Motor neuron (in vitro differentiated cells): ENCODE measurements around the gene CDK11A. TPM values are rescaled to one million over a fixed set of nuclear protein-coding genes. Genes with fewer than 3 reads are reported as not detected.
"Not testable (repeated sequence)": the region's sequence is repeated elsewhere in the genome, so short reads cannot be mapped to it uniquely, and the experiment has no call there.

ENCODE experiments used
- ATAC-seq, 8 experiments: fragments of 200-7000 bp; cut with Tn5 transposase; replicated peaks in 6 of 8; 2 replicates each; pipeline ENCODE4 v1.8.0; 2021; ENCODE audit warnings: mild to moderate bottlenecking in 8 of 8, moderate library complexity in 8 of 8
- H3K27ac ChIP-seq, 2 donors: fragments of 250-450 bp; sonication (Bioruptor Pico); 2 replicates each; pipeline ENCODE4 v1.9.0; 2021; ENCODE audit warnings: antibody characterized with exemption in 2 of 2, mild to moderate bottlenecking in 2 of 2, moderate library complexity in 1 of 2
- H3K4me1 ChIP-seq, 2 donors: fragments of 250-450 bp; sonication (Bioruptor Pico); replicated peaks in 1 of 2; 2 replicates each; pipeline ENCODE4 v1.6.1; 2021; ENCODE audit warnings: antibody characterized with exemption in 2 of 2, mild to moderate bottlenecking in 2 of 2, moderate library complexity in 1 of 2
- H3K4me3 ChIP-seq, 5 donors: fragments of 250-450 bp; sonication (Bioruptor Pico); 2 replicates each; pipeline ENCODE4 v1.9.0; 2021; ENCODE audit warnings: antibody characterized with exemption in 5 of 5, mild to moderate bottlenecking in 5 of 5, moderate library complexity in 4 of 5
- WGBS, 10 experiments: fragments of 450-650 bp; shearing (Covaris generic); methylation state at CpG; one replicate each; pipeline ENCODE4 v1.0.0; 2022; 5-methylcytosine and 5-hydroxymethylcytosine counted together
- in situ Hi-C, 9 experiments: fragments of 400-800 bp; cut with MboI; loops; one replicate each; pipeline ENCODE4 v1.15.0; 2021; ENCODE audit warnings: low sequenced_read_pairs in 9 of 9, low pct_unique_long_range_greater_than_20kb in 2 of 9; ENCODE audit not compliant: unreplicated experiment in 9 of 9
- total RNA-seq, 8 experiments: library from RNA; unstranded; fragments of 300-600 nt; gene quantifications; 2 replicates each; pipeline versions ENCODE4 v1.2.3 to v1.2.4, GENCODE V29; 2022

CDK11A gene
- 10 to 100 TPM; 17.8 to 44.6 (median 25.1) TPM for total RNA-seq

DNA sequence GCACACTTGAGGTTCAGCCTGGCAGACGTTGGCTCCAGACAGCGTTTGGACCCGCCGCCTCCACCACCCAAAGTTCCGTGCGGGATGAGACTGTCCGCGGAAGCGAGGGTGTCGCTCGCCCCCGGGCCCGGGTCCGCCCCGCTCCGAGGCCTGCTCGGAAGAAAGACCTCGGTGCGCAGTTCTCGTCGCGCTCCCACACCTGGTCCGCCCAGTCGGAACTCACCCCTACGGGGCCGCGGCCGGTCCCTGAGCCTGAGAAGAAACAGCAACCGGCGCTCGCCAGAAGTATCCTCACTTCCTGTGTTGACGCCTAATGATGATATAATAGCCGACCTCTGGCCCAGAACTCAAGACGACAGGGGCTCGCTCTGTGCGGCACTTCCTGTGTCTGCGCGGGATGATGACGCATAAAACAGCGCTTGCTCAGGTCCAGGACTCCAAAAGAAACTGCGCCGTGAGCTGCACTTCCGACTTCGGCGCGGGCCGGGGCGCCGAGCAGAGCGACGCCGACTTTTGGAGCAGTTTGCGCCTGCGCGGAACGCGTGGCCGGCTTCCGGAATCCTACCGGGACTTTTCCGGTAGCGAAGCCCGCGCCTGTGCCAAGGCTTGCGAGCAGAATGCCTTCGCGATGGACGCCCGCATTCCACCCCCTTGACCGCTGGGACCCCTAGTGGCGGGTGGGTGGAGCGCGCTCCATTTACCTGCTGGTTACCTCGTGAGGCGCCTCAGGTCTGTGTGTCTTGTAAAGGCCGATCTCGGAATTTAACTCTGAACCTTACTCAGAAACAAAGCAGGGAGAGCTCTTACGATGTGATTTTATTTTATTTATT, at the start of gene CDK11A:
TSS of gene CDK11A (minus strand) at position 323 of the 830 bp plus-strand sequence. CDS start 1,539 bp downstream, outside the sequence.
- Histone ChIP-seq H3K4me3 (peak within 1 kb of the TSS; percentile 55 to 98 (median 87)), H3K27ac (peak within 1 kb of the TSS; percentile 70 to 86)
- in situ Hi-C loops, H3K4me1 ChIP-seq: not testable (repeated sequence)
- WGBS, 10 experiments, result 0 to 4% (median 0%) methylated on average over 3 to 10 of the region's 78 CpGs; no CpG with 5 or more reads in 7 of the 10 experiments
- peak; percentile 77 to 98 (median 95) for ATAC-seq

GRCh38 chr1:1773874-1774273, 49.7 kb upstream of the CDK11A start:
- 93 to 100% (median 100%) methylated on average over 1 to 4 of the region's 4 CpGs; no CpG with 5 or more reads in 2 of the 10 experiments for WGBS, 10 experiments
- in situ Hi-C loops, result loop anchor here in 1 of 9 experiments (25.0 kb wide), 1 partner anchor 138 kb away; the partner anchor contains the start of genes CALML6 and TMEM52
- H3K4me1 ChIP-seq, result peaks cover 8% of the 10 kb centered on the region in 2 donors
- no peak for ATAC-seq
- H3K27ac ChIP-seq, result no peak overlapping the region
- no peak overlapping the region for H3K4me3 ChIP-seq

- H3K4me1 ChIP-seq, result peaks cover 0 to 3% of the 10 kb centered on the region in 2 donors
- H3K27ac ChIP-seq, result no peak overlapping the region
- ATAC-seq, result no peak
- in situ Hi-C loops, result loop anchor here in 1 of 9 experiments (25.0 kb wide), 1 partner anchor 141 kb away; the partner anchor contains the start of genes CALML6 and TMEM52
- WGBS, 10 experiments, result 93 to 100% (median 100%) methylated on average over 1 to 3 of the region's 3 CpGs; no CpG with 5 or more reads in 3 of the 10 experiments
- no peak overlapping the region for H3K4me3 ChIP-seq
These were observed 46.9 kb upstream of the CDK11A start for GRCh38 chr1:1771096-1771495.

GRCh38 chr1:1770102-1770501, 45.9 kb upstream of the CDK11A start:
- H3K4me1 ChIP-seq, result no peaks in the 10 kb centered on the region
- no peak for ATAC-seq
- WGBS, 10 experiments, result 92 to 100% (median 98%) methylated on average over 1 to 3 of the region's 3 CpGs
- no peak overlapping the region for H3K27ac ChIP-seq
- in situ Hi-C loops, result loop anchor here in 1 of 9 experiments (25.0 kb wide), 1 partner anchor 142 kb away; the partner anchor contains the start of genes CALML6 and TMEM52
- no peak overlapping the region for H3K4me3 ChIP-seq

- ATAC-seq, result no peak
- Histone ChIP-seq H3K4me3 (no peak overlapping the region), H3K27ac (no peak overlapping the region), H3K4me1 (no peaks in the 10 kb centered on the region)
- WGBS, 10 experiments, result 83 to 100% (median 91%) methylated on average over 1 to 7 of the region's 7 CpGs
- in situ Hi-C loops, result loop anchor here in 1 of 9 experiments (25.0 kb wide), 1 partner anchor 144 kb away; the partner anchor contains the start of genes CALML6 and TMEM52
These were observed 44.3 kb upstream of the CDK11A start for GRCh38 chr1:1768249-1768992.

DNA sequence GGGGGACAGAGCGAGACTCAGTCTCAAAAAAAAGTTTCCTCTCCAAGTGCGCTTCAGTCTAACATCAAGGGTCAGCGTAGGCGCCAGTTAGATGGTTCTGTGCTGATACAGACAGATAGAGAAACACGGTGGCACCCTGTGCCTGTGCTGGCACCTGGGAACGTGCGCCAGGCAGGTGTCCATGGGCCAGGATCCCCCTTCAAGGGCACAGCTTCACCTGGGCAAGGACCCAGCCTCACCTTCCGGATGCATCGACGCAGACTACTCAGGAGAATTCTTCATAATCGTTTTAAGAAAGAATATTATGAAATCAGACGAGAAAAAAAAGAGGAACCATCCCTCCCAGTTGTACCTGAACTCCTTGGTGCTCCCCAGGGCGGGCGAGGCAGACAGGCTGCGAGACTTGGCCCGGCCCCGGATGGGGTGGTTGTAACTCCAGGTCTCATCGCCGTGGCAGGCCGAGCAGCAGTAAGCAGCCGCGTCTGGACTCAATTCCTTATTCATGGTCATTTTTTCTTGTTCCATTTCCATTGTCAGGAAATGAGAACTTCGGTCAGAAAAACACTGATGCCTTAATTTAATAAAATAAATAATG, 40.8 kb upstream of the CDK11A start:
- H3K4me3 ChIP-seq, result no peak overlapping the region
- WGBS, 10 experiments, result 59 to 100% (median 92%) methylated on average over 2 to 21 of the region's 23 CpGs
- H3K4me1 ChIP-seq, result no peaks in the 10 kb centered on the region
- ATAC-seq, result peak in 1 of 8 experiments; percentile 38
- H3K27ac ChIP-seq, result no peak overlapping the region
- in situ Hi-C loops, result loop anchor here in 1 of 9 experiments (25.0 kb wide), 1 partner anchor 147 kb away; the partner anchor contains the start of genes CALML6 and TMEM52

- in situ Hi-C loops, result loop anchor here in 1 of 9 experiments (25.0 kb wide), 1 partner anchor 148 kb away; the partner anchor contains the start of genes CALML6 and TMEM52
- no peaks in the 10 kb centered on the region for H3K4me1 ChIP-seq
- 91 to 100% (median 95%) methylated on average over 2 to 29 of the region's 32 CpGs for whole genome bisulfite sequencing, 10 experiments
- H3K4me3 ChIP-seq, result no peak overlapping the region
- ATAC-seq, result peak in 5 of 8 experiments; percentile 26 to 64 (median 47)
- no peak overlapping the region for H3K27ac ChIP-seq
These were observed 39.8 kb upstream of the CDK11A start for GRCh38 chr1:1763657-1764621.

DNA sequence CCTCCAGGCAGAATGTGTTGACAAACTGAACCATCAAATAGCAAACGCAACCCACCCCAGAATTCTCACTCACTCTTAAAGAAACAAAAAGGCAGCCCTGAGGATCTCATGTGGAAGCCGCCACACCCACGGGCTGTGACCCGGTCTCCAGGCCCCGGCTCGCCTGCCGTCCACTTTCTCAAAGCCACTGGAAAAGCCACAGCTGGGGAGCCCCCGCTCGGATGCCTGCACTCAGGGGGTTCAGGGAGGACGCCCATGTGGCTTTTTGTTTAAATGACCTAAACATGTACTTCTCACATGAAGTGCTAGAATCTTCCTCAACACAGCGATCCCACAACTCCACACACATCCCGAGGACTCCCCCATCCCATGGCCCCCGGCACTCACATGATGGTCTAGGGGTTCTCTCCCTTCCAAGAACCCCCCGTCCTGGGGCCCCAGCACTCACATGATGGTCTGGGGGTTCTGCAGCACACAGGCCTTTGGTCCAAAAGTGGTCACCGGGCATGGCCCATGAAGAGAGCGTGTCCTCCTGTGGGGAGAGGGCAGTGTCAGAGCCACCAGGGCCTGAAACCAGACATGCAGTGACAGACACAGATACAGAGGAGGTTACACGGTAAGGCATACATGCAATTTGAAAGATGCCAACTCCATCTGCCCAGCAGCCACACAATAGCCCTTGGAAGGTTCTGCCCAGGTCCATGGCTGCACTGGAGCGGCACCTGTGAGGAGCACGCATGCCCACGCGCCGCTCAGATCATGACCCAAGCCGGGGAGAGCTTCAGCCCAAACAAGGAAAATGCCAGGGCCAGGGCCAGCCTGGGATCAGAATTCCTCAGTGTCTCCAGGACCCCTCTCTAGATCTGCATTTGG, 37.6 kb upstream of the CDK11A start:
- H3K4me1 ChIP-seq, result no peaks in the 10 kb centered on the region
- ATAC-seq, result no peak
- WGBS, 10 experiments, result 94 to 100% (median 97%) methylated on average over 1 to 20 of the region's 23 CpGs; no CpG with 5 or more reads in 1 of the 10 experiments
- in situ Hi-C loops, result loop anchor here in 1 of 9 experiments (25.0 kb wide), 1 partner anchor 151 kb away; the partner anchor contains the start of genes CALML6 and TMEM52
- no peak overlapping the region for H3K4me3 ChIP-seq
- no peak overlapping the region for H3K27ac ChIP-seq

- Histone ChIP-seq H3K27ac (no peak overlapping the region), H3K4me1 (no peaks in the 10 kb centered on the region), H3K4me3 (no peak overlapping the region)
- in situ Hi-C loops, result loop anchor here in 1 of 9 experiments (25.0 kb wide), 1 partner anchor 152 kb away; the partner anchor contains the start of genes CALML6 and TMEM52
- 90 to 100% (median 98%) methylated on average over 1 to 9 of the region's 10 CpGs; no CpG with 5 or more reads in 5 of the 10 experiments for WGBS, 10 experiments
- no peak for ATAC-seq
These were observed 36.6 kb upstream of the CDK11A start for GRCh38 chr1:1760715-1761114.

- WGBS, 10 experiments, result 94 to 100% (median 100%) methylated on average over 2 to 15 of the region's 20 CpGs; no CpG with 5 or more reads in 3 of the 10 experiments
- Histone ChIP-seq H3K4me1 (no peaks in the 10 kb centered on the region), H3K4me3 (no peak overlapping the region), H3K27ac (no peak overlapping the region)
- ATAC-seq, result no peak
- in situ Hi-C loops, result loop anchor here in 1 of 9 experiments (25.0 kb wide), 1 partner anchor 152 kb away; the partner anchor contains the start of genes CALML6 and TMEM52
These were observed 36.1 kb upstream of the CDK11A start for GRCh38 chr1:1760345-1760650.
